IPS DF 4.7 (cell line): ENCODE measurements around the gene RPTOR.

Source experiments
- DNase-seq: peaks from one replicate; pipeline ENCODE4 v3.0.0-alpha.2; 2013; ENCODE audit warnings: low spot score; ENCODE audit errors: extremely low read depth

RPTOR gene

GRCh38 chr17:80902963-80903611 is 358.4 kb downstream of the RPTOR start:
- DNase-seq = no peak

- no peak for DNase-seq
Measured at GRCh38 chr17:80904036-80904753, 359.6 kb downstream of the RPTOR start.

GRCh38 chr17:80905586-80906230 is 361.1 kb downstream of the RPTOR start:
- no peak for DNase-seq

- no peak for DNase-seq
Measured at GRCh38 chr17:80906364-80907259, 362.0 kb downstream of the RPTOR start.

GRCh38 chr17:80907281-80907680 is 362.6 kb downstream of the RPTOR start:
- no peak for DNase-seq

GRCh38 chr17:80908211-80908610 is 363.6 kb downstream of the RPTOR start:
- DNase-seq = no peak

GRCh38 chr17:80908776-80909175 is 364.1 kb downstream of the RPTOR start:
- no peak for DNase-seq

- DNase-seq = no peak
Measured at GRCh38 chr17:80909635-80910034, 365.0 kb downstream of the RPTOR start.

GRCh38 chr17:80910043-80910442 is 365.4 kb downstream of the RPTOR start:
- no peak for DNase-seq

- DNase-seq = no peak
Measured at GRCh38 chr17:80912476-80912875, 367.8 kb downstream of the RPTOR start.

GRCh38 chr17:80913928-80914821 is 369.5 kb downstream of the RPTOR start:
- no peak for DNase-seq

- DNase-seq = no peak
Measured at GRCh38 chr17:80916246-80916645, 371.6 kb downstream of the RPTOR start.

GRCh38 chr17:80917716-80918560 is 373.3 kb downstream of the RPTOR start:
- DNase-seq = no peak

- DNase-seq = no peak
Measured at GRCh38 chr17:80918731-80919130, 374.1 kb downstream of the RPTOR start.

GRCh38 chr17:80919331-80920311 is 375.0 kb downstream of the RPTOR start:
- no peak for DNase-seq

GRCh38 chr17:80920441-80920840 is 375.8 kb downstream of the RPTOR start:
- no peak for DNase-seq

- DNase-seq = no peak
Measured at GRCh38 chr17:80921159-80921558, 376.5 kb downstream of the RPTOR start.
